ENCODE data around the gene ELOA. TPM values are rescaled to one million over a fixed set of nuclear protein-coding genes. Genes with fewer than 3 reads are reported as not detected.

The ELOA gene
- total and polyA plus RNA-seq, 9 of the 15 experiments (the other 6 are each of a cell fraction or from before 2014, with no cell fraction given): 31.9 to 98.6 (median 61.3) TPM

DNA sequence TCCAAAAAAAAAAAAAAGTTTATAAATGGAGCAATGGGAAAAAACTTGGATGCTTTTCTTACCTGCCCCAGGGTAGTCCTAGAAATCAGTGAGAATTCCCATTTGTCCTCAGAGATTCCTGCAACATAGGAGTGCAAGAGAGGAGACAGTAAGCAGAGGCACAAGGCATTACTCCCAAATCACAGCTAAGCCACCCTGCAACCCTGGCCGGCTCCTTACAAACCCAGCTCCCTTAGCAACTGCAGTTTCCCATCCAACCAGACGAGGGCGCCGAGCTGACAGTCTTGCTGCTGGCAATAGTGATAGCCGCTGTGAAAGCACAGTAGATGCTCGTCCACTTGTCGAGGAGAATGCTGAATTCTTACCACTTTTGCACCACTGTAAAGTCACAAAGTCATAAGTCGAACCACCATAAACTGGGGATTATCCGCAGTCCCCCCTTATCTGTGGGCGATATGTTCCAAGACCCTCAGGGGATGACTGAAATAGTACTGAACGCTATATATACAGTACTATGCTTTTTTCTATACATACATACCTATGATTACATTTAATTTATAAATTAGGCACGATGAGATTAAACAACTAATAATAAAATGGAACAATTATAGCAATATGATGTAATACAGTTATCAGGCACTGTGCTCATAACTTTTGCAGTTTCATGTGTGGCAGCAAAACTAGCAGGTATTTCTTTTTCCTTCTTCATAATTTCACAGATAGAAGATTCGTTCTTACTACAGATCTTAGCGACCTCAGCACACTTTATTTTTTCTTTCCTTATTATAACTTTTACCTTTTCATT lies 29.0 kb downstream of the ELOA start (continued):
- TF ChIP-seq BRD9 (IDR thresholded peaks at IDR 0.05; ENCODE audit: low read depth, partially characterized antibody) (no peak), TFAM (CRISPR knock-in tag; conservative IDR thresholded peaks at IDR 0.05) (no peak), MIER1 (IDR thresholded peaks at IDR 0.05; ENCODE audit: low read depth) (no peak), ETV5 (CRISPR knock-in tag; IDR thresholded peaks at IDR 0.05; ENCODE audit: low read depth) (no peak), SMARCA4 (IDR thresholded peaks at IDR 0.05) (no peak), ZC3H4 (CRISPR knock-in tag; IDR thresholded peaks at IDR 0.05; ENCODE audit: borderline replicate concordance) (no peak), LCOR (CRISPR knock-in tag; IDR thresholded peaks at IDR 0.05) (no peak), SMC3 (conservative IDR thresholded peaks at IDR 0.05; ENCODE audit: insufficient read depth, low read depth, low read length) (peak; percentile 92), ZSCAN32 (CRISPR knock-in tag; IDR thresholded peaks at IDR 0.05) (no peak), ERF (CRISPR knock-in tag; IDR thresholded peaks at IDR 0.05) (no peak), RNF2 (IDR thresholded peaks at IDR 0.05) (no peak), RBM14 (IDR thresholded peaks at IDR 0.05; ENCODE audit: borderline replicate concordance, insufficient read depth, low read depth, low read length) (no peak), PHF21A (IDR thresholded peaks at IDR 0.05; ENCODE audit: borderline replicate concordance, low read depth) (peak; percentile 21; the same call in 1 of the 2 replicates), U2AF1 (optimal IDR thresholded peaks at IDR 0.05; ENCODE audit: low read depth, low read length) (no peak), THRAP3 (IDR thresholded peaks at IDR 0.05; ENCODE audit: borderline replicate concordance) (no peak), YBX1 (IDR thresholded peaks at IDR 0.05) (no peak), RCOR1 (IDR thresholded peaks at IDR 0.05; ENCODE audit: borderline replicate concordance in 1 of 2, low read depth in 2 of 2, low read length in 2 of 2) (peak in 1 of 2 experiments; percentile 84; a peak in 2 of 4 replicates)
- TF ChIP-seq, protein P1, sequence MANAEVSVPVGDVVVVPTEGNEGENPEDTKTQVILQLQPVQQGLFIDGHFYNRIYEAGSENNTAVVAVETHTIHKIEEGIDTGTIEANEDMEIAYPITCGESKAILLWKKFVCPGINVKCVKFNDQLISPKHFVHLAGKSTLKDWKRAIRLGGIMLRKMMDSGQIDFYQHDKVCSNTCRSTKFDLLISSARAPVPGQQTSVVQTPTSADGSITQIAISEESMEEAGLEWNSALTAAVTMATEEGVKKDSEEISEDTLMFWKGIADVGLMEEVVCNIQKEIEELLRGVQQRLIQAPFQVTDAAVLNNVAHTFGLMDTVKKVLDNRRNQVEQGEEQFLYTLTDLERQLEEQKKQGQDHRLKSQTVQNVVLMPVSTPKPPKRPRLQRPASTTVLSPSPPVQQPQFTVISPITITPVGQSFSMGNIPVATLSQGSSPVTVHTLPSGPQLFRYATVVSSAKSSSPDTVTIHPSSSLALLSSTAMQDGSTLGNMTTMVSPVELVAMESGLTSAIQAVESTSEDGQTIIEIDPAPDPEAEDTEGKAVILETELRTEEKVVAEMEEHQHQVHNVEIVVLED (CRISPR knock-in tag; IDR thresholded peaks at IDR 0.05): no peak
- TF ChIP-seq, protein P2, sequence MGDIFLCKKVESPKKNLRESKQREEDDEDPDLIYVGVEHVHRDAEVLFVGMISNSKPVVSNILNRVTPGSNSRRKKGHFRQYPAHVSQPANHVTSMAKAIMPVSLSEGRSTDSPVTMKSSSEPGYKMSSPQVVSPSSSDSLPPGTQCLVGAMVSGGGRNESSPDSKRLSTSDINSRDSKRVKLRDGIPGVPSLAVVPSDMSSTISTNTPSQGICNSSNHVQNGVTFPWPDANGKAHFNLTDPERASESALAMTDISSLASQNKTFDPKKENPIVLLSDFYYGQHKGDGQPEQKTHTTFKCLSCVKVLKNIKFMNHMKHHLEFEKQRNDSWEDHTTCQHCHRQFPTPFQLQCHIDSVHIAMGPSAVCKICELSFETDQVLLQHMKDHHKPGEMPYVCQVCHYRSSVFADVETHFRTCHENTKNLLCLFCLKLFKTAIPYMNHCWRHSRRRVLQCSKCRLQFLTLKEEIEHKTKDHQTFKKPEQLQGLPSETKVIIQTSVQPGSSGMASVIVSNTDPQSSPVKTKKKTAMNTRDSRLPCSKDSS (IDR thresholded peaks at IDR 0.05; ENCODE audit: low read depth, partially characterized antibody): no peak
- TF ChIP-seq, protein P3, sequence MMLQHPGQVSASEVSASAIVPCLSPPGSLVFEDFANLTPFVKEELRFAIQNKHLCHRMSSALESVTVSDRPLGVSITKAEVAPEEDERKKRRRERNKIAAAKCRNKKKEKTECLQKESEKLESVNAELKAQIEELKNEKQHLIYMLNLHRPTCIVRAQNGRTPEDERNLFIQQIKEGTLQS (IDR thresholded peaks at IDR 0.05): 0 out of 2 replicates have a peak, but pooled peaks have one; percentile 29
- TF ChIP-seq, protein P3 (CRISPR knock-in tag; conservative IDR thresholded peaks at IDR 0.05): no peak

Data from K562 (cell line).